Measurements from ENCODE around the gene FRK. TPM values are rescaled to one million over a fixed set of nuclear protein-coding genes. Genes with fewer than 3 reads are reported as not detected.
"Not testable (repeated sequence)": the region's sequence is repeated elsewhere in the genome, so short reads cannot be mapped to it uniquely, and the experiment has no call there.

Gene FRK
- total RNA-seq, 1 donor from 2014 or later = 24.3 TPM

- no peak for DNase-seq (ENCODE audit: low spot score)
Measured at GRCh38 chr6:116074732-116075390, 14.2 kb upstream of the FRK start.

GRCh38 chr6:116073765-116074440, 13.2 kb upstream of the FRK start:
- DNase-seq (ENCODE audit: low spot score) = no peak

GRCh38 chr6:116072368-116072767, 11.7 kb upstream of the FRK start:
- DNase-seq (ENCODE audit: low spot score) = no peak

GRCh38 chr6:116070616-116071389, 10.1 kb upstream of the FRK start:
- DNase-seq (ENCODE audit: low spot score) = no peak

DNA sequence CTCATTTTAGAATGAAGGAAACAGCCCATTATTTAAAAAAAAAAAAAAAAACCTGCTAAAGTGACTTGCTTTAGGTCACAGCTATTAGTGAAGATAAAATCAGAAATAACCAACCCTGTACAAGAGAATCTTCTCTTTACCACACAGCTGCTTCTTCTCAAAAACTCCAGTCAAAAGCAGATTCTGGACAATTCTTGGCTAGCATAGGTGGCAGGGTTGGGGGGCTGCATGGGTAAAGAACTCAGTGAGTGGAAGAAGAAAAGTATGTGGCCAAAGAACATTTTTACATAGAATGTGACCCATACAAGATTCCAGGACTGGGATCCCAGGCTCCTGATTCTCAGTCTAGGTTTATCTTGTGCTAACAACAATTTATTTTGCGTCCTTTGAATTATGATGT, 9.4 kb upstream of the FRK start:
- DNase-seq (ENCODE audit: low spot score) = no peak

DNA sequence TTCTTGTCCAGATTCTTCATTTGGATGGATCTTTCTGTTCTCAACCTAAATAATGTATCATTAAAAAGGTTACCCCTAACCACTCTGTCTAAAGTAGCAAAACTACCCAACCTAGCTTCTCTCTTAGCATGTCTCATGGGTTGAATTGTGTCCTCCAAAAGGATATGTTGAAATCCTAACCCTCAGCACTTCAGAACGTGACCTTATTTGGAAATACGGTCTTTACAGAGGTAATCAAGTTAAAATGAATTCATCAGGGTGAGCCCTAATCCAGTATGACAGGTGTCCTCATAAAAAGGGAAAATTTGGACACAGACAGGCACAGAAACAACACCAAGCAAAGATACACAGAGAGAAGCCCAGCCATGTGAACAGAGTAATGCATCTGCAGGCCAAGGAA, 6.1 kb upstream of the FRK start:
- no peak for DNase-seq (ENCODE audit: low spot score)

DNA sequence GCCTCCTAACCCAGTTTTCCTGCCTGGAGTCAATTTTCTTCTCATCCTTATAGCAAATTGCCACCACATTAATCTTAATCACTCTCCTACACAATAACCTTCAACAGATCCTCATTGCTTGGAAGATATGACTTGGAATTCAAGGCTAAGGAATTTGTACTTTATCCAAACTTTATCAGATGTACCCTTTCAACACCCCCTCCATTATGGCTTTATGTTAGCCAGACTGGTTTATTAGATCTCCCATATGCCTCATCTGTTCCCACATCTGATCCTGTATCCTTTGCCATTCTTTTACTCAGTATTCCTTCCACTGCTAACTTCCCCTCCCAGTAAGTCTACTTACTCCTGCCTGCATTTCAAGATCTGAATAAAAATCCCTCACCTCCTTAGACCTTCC, 4.0 kb upstream of the FRK start:
- no peak for DNase-seq (ENCODE audit: low spot score)

DNA sequence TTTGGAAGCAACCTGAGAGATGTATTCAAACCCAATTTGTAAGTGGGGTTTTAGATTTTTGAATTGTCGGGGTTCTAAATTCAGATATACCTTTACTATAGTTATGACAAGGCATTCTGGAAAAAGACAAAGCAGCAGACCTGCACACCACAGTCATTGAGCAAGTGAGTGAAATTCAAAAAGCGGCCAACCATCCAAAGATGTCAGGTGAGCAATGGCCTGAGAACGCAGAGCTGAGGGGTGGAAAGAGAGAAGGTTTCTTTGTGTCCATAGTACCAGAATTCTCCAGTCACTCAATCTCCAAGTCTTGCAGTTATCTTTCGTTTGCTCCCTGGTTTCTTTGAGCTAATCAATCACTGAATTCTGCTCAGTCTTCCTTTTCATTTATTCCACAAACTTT, 1.8 kb upstream of the FRK start:
- DNase-seq (ENCODE audit: low spot score) = no peak

GRCh38 chr6:116059713-116060571, 749 bp downstream of the FRK start:
- DNase-seq (ENCODE audit: low spot score) = peak; percentile 16

- no peak for DNase-seq (ENCODE audit: low spot score)
Measured at GRCh38 chr6:116057766-116058165, 2.9 kb downstream of the FRK start.

- DNase-seq (ENCODE audit: low spot score) = no peak
Measured at GRCh38 chr6:116055513-116055912, 5.2 kb downstream of the FRK start.

- no peak for DNase-seq (ENCODE audit: low spot score)
Measured at GRCh38 chr6:116051244-116051643, 9.4 kb downstream of the FRK start.

GRCh38 chr6:116050737-116051136, 10.0 kb downstream of the FRK start:
- no peak for DNase-seq (ENCODE audit: low spot score)

- no peak for DNase-seq (ENCODE audit: low spot score)
Measured at GRCh38 chr6:116049321-116049720, 11.4 kb downstream of the FRK start.

- DNase-seq (ENCODE audit: low spot score) = no peak
Measured at GRCh38 chr6:116047173-116047933, 13.3 kb downstream of the FRK start.

DNA sequence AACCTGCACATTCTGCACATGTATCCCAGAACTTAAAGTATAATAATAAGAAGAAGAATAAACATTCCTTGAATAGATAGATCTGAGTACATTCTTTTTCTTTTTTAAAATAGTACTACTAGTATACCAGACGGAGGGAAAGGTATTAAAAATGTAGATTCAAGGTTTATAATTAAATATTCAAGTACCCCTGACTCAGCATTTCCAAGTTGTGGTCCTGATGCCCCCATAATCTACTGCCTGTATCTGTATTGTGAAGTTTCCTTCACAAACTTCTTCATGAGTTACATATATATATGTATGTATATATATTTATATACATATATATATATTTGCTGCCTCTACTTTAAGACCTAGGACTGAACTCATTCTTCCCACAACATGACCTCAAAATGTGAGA, 14.0 kb downstream of the FRK start:
- DNase-seq (ENCODE audit: low spot score) = no peak

GRCh38 chr6:116046272-116046671, 14.4 kb downstream of the FRK start:
- DNase-seq (ENCODE audit: low spot score) = not testable (repeated sequence)

DNA sequence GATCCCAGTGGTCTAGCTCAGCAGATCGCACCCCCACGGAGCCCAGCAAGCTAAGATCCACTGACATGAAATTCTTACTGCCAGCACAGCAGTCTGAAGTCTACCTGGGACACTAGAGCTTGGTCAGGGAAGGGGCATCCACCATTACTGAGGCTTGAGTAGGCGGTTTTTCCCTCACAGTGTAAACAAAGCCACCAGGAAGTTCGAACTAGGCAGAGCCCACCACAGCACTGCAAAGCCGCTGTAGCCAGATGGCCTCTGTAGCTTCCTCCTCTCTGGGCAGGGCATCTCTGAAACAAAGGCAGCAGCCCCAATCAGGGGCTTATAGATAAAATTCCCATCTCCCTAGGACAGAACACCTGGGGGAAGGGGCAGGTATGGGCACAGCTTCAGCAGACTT, 18.8 kb downstream of the FRK start:
- no peak for DNase-seq (ENCODE audit: low spot score)

DNA sequence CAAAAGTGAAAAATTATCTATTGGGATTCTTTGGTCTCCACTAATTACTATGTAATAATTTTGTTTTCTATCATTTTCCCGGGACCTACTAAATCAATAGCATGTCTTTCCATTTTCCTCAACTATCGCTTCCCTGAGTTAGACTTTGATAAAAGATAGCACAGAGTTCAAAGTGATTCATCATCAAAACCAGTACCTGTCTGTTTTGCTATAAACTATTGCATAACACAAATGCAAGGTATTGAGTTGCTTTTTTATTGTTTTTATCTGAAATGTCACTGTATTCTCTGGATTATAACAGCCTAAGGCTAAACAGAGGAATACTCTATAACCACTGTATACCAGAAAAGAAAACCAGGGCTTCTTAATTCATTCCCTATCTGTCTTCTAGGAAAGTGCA, 19.7 kb downstream of the FRK start:
- DNase-seq (ENCODE audit: low spot score) = no peak

- no peak for DNase-seq (ENCODE audit: low spot score)
Measured at GRCh38 chr6:116036885-116037284, 23.8 kb downstream of the FRK start.

DNA sequence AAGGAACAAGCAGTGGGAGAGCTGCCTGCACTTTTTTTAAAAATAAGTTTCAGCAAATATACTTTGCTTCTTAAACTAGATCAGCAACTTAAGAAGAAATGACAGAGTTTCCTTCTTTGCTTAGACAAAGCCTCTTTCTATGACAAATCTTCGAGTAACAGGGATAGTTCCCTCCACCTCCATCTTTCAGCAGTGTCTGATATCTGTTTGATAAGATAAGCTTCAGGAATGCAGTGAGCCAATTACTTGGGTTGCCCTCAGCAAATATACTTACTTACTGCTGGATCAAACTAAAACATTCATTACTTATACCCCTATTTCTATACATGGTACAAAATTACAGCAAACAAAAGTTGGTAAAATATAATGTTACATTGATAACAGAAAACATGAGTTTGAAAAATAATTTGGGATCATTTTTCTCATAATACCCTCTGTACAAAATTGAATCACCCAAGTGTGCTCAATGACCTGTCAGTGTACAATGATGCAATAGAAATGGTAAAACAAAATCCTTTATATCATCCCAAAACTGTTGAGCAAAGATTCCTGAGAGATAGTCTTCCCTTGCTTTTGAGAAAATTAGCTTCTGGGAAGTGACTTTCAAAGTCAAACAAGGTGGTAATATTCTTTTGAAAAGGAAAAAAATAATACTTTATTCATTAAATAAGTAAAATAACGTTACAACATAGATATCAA, 24.5 kb downstream of the FRK start:
- DNase-seq (ENCODE audit: low spot score) = no peak
